HG02884 (cell line): ENCODE results near the gene DAP.
"Not testable (repeated sequence)": the region's sequence is repeated elsewhere in the genome, so short reads cannot be mapped to it uniquely, and the experiment has no call there.

ENCODE experiments used
- ATAC-seq: cut with Tn5 transposase; IDR thresholded peaks from one replicate; pipeline ENCODE4 v1.9.1; 2021; ENCODE audit warnings: mild to moderate bottlenecking, moderate library complexity; ENCODE audit not compliant: unreplicated experiment

Gene DAP

DNA sequence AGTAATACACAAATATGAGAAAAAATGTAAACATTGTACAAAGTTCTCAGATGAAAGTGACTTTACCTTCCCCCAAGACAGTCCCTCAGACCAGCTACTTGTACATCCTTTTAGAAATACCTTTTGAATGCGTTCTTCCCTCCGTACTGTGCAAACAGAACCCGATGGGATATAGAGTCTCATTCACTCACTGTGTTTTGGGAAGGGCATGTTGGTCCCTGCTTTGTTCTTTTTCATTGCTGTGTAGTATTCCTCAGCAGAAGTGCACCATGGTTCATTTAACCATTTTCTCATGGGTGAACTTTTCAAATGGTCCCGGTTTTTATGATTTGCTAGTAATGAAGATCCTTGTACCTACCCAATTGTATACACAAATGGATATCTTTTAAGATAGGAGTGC lies 102.8 kb downstream of the DAP start:
- no peak for ATAC-seq

DNA sequence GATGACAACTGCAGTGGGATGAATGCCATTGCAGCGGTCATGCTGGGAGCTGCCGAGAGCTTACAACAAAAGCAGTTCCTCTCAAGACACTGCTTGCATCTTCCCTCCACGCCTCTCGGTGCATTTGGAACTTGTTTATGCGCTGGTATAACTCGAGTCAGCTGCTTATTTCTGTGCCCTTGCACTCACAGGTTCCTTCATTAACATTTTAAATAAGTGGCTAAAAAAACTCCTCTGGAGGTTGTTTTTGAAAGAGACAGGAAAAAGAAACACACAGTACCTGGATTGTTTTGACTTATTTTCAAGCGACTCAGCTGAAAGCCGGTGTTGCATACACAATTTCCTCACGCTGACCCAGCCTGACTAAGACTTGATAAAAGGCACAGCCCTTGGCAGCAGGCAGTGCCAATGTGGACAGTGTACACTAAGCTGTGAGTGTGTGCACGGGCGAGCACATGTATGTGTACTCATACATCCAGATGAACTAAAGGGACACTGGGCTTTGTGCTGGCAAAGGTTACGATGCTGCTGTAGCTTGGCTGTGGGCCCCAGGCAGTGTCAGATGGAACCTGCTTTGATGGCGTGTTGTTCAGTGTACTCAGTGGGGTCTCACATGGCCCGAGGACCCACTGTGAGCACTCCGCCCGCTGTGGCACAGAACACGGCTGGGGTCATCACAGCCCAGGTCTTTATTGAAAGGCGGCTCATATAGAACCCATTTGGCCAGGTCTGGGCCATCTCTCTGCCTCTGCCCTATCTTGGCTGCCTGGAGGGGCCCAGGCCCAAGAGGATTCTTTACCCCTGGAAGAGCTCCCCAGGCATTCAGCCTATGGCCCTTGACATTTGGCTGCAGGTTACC lies 104.8 kb downstream of the DAP start:
- ATAC-seq, result no peak

- ATAC-seq, result no peak
Measured at GRCh38 chr5:10655161-10655971, 105.7 kb downstream of the DAP start.

DNA sequence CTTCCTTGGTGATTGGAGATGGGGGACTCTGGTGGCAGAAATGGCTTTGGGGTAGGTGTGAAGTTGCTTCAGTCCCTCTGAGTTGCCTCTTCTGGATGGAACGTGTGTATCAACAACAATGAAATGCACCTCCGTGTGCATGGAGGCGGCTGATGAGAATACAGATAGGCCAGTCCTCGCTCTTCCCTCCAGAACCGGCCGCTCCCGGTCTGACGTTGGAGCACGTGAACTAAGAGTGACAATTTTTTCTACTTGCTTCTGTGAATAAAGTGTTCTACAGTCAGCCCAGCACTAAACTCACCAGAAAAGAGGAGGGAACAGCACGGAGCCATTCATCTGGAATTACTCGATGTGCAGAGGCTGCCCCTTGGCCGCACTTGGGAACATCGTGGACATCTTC lies 106.5 kb downstream of the DAP start:
- ATAC-seq, result no peak

DNA sequence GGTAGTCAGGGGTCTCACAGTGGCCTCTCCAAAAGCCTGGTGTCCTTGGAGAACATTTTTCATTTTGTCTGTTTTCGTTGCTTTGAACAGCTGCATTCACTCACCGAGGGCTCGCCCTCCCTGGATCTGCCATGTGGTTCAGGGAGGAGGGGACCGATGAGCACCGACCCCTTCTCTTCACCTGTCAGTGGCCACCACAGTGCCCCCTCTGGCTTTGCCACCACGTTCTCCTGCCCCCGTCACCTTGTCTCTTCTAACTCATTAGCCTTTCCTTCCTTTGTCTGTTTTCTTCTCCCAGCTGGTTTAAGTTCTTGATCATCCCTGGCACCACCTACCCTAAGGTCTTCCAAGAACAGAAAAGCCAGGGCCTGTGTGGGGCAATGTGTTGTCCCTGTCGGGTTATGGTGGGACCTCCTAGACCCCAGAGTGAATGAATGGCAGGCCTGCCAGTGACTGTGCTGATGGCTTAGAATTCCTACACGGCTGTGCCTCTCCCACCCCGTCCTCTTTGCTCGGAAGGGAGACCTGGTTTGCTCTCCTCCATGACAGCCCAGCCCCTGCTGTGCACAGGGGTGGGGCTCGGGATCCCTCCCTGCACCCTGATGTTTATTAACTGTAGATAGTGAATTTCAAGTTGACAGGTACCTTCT lies 107.2 kb downstream of the DAP start:
- ATAC-seq, result no peak

- no peak for ATAC-seq
Measured at GRCh38 chr5:10653043-10653442, 108.0 kb downstream of the DAP start.

DNA sequence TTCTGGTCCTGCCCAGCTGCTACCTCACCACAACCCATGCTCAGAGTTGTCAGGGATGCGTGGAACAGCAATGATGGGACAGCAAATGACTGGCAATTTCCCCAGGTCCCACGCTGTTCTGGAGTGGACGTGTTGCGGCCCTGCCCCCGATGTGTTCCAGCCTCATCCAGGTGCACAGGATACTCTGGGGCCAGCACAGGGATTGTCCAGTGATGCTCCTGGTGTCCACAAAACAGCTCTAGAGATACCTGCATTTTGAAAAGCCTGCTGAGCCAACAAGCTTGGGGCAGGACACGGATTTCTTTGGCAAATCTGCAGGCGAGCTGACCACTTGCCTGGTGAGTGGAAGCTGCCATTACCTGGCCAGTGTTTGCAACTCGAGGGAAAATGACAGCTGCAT lies 108.4 kb downstream of the DAP start:
- no peak for ATAC-seq

GRCh38 chr5:10652151-10652550 lies 108.9 kb downstream of the DAP start:
- no peak for ATAC-seq

DNA sequence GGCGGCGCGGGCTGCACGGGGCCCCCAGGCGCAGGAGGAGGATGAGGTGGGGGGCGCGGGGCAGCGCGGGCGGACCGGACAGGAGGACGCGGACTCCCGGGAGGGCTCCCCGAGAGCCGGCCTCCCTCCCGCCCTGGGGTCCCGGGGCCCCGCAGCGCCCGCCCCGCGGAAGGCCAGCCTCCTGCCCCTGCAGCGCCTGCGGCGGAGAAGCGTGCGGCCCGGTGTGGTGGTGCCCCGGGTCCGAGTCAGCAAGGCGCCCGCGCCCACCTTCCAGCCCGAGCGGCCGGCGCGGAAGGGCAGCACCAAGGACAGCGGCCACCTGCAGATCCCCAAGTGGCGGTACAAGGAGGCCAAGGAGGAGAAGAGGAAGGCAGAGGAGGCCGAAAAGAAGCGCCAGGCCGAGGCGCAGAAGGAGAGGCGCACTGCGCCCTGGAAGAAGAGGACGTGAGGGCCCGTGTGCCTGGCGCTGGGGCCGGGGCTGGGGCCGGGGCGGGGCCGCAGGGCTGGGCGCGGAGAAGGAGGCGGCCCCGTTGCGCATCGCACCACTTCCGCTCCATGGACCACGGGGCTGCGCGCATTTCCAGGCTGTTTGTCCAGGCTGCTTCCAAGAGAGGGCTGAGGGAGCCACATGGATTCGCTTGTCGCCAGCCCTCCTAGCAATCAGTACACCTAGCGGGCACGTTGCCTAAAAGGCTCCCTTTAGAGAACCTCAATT lies 111.2 kb downstream of the DAP start:
- ATAC-seq, result no peak

- ATAC-seq, result no peak
Measured at GRCh38 chr5:10648806-10649665, 112.0 kb downstream of the DAP start.

DNA sequence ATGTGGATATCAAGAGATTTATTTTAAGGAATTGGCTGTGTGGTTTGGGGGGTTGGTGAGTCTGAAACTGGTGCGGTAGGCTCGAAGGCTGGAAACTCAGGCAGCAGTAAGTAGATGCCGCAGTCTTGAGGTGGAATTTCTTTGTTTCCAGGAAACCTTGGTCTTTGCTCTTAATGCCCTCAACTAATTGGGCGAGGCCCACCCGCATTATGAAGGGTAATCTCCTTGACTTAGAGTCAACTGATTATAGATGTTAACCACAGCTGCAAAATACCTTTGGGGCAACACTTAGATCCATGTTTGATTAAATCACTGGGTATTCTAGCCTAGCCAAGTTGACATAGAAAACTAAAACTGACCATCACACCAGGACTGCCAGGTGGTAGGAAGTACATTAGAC lies 113.4 kb downstream of the DAP start:
- no peak for ATAC-seq

DNA sequence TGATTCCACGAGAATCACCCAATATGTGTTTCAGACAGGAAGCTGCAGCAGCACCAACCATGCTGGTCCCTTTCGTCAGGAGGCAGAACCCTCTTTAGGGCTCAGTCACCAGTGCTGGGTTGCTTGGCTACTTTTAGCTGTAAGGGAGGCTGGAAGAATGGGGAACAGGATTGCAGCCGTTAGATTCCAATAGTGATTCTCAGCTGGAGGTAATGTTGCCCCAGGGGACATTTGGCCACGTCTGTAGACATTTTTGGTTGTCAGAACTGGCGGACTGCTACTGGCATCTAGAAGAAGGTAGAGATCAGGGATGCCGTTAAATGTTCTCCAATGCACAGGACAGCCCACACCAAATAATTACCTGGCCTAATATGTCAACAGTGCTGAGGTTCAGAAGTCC lies 115.4 kb downstream of the DAP start:
- ATAC-seq, result peak; percentile 15

DNA sequence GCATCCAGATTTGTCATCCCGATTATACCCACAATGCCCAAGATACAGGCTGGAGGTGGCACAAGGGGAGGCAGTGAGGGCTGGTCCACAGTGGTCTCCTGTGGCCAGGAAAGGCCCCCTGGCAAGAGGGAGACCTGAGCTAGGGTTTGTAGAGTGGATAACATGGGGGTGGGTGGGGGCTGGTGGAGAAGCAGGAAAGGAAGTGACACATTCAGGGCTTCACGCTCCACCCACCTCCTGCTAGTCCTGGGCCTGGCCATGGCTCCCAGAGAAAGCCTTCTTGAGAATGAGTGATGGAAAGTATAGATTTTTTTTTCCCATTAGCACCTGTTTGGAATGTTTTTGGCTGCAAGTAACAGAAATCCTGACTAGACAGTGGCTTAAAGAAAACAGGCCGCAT lies 115.9 kb downstream of the DAP start:
- ATAC-seq, result peak; percentile 59

DNA sequence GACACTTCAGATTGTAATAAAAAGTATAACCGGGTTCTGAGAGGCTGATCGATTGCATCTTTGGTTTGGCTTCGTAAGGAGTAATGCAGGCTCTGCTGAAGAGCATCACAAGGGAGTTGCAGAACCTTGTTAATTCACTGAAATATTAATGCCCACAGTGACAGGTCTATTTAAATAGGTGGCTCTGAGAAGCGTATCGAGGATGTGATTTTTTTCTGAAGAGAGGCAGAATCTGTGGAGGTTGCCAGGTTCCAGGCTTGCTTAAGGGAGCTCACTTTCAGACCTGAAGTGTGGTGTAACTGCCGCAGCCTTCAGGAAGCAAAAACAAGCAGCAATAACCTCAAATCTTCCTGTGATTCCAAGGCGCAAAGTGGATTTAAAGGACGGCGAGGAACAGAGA lies 116.8 kb downstream of the DAP start:
- ATAC-seq, result no peak

DNA sequence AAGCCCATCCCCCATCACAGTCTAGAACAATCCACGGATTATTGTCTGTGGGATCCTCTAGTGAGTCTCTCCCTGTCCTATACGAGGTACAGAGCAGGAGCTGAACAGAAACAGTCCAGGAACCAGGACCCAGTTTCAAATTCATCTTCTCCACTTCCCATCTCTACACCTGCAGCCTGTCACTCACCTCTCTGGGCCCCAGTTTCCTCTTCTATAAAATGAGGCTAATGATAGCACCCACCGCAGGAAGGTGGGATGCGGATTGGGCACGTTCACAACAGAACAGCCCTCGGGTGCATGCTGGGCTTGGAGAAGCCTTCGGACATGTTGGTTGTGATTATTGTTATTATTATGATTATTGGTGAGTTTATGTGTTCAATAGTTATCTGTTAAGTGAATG lies 118.7 kb downstream of the DAP start:
- ATAC-seq, result no peak

DNA sequence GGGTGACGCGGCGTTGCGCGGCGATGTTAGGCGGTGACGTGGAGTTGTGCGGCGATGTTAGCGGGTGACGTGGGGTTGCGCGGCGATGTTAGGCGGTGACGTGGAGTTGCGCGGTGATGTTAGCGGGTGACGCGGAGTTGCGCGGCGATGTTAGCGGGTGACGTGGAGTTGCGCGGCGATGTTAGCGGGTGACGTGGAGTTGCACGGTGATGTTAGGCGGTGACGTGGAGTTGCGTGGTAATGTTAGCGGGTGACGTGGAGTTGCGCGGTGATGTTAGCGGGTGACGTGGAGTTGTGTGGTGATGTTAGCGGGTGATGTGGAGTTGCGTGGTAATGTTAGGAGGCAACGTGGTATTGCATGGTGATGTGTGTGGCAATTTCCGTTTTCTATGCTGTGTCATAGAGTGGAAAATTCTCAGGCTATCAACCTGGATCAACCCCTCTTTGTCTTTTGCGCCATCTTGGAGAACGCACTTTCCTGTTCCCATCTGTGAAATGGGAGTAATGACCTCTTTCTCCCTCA lies 121.1 kb downstream of the DAP start:
- ATAC-seq, result no peak

GRCh38 chr5:10638723-10639122 lies 122.3 kb downstream of the DAP start:
- ATAC-seq, result not testable (repeated sequence)

DNA sequence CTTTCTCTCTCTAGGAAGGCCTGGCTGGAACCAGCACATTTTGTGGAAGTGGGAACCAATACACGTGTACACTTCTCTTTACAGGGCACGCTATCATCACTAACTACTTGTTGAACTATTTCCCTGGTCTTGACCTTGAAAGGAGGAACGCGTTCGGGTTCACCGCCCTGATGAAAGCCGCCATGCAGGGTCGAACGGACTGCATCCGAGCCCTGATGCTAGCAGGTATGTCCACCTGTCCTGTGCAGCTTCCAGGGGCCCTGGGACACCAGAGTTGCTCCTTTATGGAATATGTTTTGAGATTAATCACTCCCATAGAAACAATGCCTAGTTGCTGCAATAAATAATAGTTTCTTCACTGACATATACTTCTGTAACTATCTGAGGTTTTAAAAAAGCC lies 123.1 kb downstream of the DAP start:
- ATAC-seq, result no peak

- ATAC-seq, result no peak
Measured at GRCh38 chr5:10636363-10637142, 124.5 kb downstream of the DAP start.
